Activated T-helper 17 cell treated with anti-CD3 and anti-CD28 coated beads, Interleukin-2, amount 50 U/mL, for 72 hours (primary cell): ENCODE measurements around the gene PHIP. TPM values are rescaled to one million over a fixed set of nuclear protein-coding genes. Genes with fewer than 3 reads are reported as not detected.

Source experiments
- ATAC-seq: fragments of 150-1000 bp; cut with Tn5 transposase; replicated peaks from 2 replicates; pipeline ENCODE4 v1.10.0; 2021; ENCODE audit warnings: mild to moderate bottlenecking, moderate library complexity
- H3K27ac Mint-ChIP-seq: one replicate; pipeline ENCODE4 v1.8.0; 2022; ENCODE audit warnings: mixed read lengths
- H3K27me3 Mint-ChIP-seq: one replicate; pipeline ENCODE4 v1.8.0; 2022; ENCODE audit warnings: mixed read lengths
- H3K36me3 Mint-ChIP-seq: one replicate; pipeline ENCODE4 v1.8.0; 2022; ENCODE audit warnings: low read depth, mild to moderate bottlenecking, mixed read lengths
- H3K4me1 Mint-ChIP-seq: one replicate; pipeline ENCODE4 v1.8.0; 2022; ENCODE audit warnings: mixed read lengths
- H3K4me3 Mint-ChIP-seq: one replicate; pipeline ENCODE4 v1.8.0; 2022; ENCODE audit warnings: mild to moderate bottlenecking, mixed read lengths
- H3K9me3 Mint-ChIP-seq: one replicate; pipeline ENCODE4 v1.8.0; 2022; ENCODE audit warnings: mixed read lengths
- total RNA-seq, 2 donors: library from RNA; stranded (reverse); gene quantifications; one replicate each; pipeline ENCODE4 v1.2.3, GENCODE V29; 2022

PHIP gene
- total RNA-seq, 2 donors from 2014 or later: 28.7 to 31.3 TPM

- no peak for ATAC-seq
- Mint-ChIP-seq H3K4me1 (peaks cover 8% of the 10 kb centered on the region), H3K9me3 (no peaks in the 10 kb centered on the region), H3K4me3 (no peak overlapping the region), H3K36me3 (peaks cover 69% of the 10 kb centered on the region), H3K27me3 (no peaks in the 10 kb centered on the region), H3K27ac (no peak overlapping the region)
Observed at GRCh38 chr6:79048611-79049010, 29.4 kb downstream of the PHIP start.

GRCh38 chr6:79047072-79047471 is 31.0 kb downstream of the PHIP start:
- no peak for ATAC-seq
- H3K36me3 Mint-ChIP-seq: peaks cover 66% of the 10 kb centered on the region

GRCh38 chr6:79045966-79046365 is 32.1 kb downstream of the PHIP start:
- H3K27ac Mint-ChIP-seq: peak overlapping the region; percentile 9
- H3K4me1 Mint-ChIP-seq: peaks cover 16% of the 10 kb centered on the region
- no peaks in the 10 kb centered on the region for H3K9me3 Mint-ChIP-seq
- H3K36me3 Mint-ChIP-seq: peaks cover 66% of the 10 kb centered on the region
- no peaks in the 10 kb centered on the region for H3K27me3 Mint-ChIP-seq
- ATAC-seq: no peak
- no peak overlapping the region for H3K4me3 Mint-ChIP-seq

More at GRCh38 chr6:79047072-79047471, 31.0 kb downstream of the PHIP start:
- no peaks in the 10 kb centered on the region for H3K27me3 Mint-ChIP-seq
- H3K27ac Mint-ChIP-seq: no peak overlapping the region
- H3K4me3 Mint-ChIP-seq: no peak overlapping the region
- peaks cover 16% of the 10 kb centered on the region for H3K4me1 Mint-ChIP-seq
- no peaks in the 10 kb centered on the region for H3K9me3 Mint-ChIP-seq

GRCh38 chr6:79042799-79043126 is 35.3 kb downstream of the PHIP start:
- H3K4me3 Mint-ChIP-seq: peak overlapping the region; percentile 48
- peak; percentile 20 for ATAC-seq
- peaks cover 76% of the 10 kb centered on the region for H3K36me3 Mint-ChIP-seq
- H3K9me3 Mint-ChIP-seq: no peaks in the 10 kb centered on the region
- H3K27me3 Mint-ChIP-seq: no peaks in the 10 kb centered on the region
- H3K4me1 Mint-ChIP-seq: peaks cover 16% of the 10 kb centered on the region
- H3K27ac Mint-ChIP-seq: no peak overlapping the region

GRCh38 chr6:79042088-79042798 is 35.8 kb downstream of the PHIP start:
- peak; percentile 72 for ATAC-seq
- H3K4me3 Mint-ChIP-seq: peak overlapping the region; percentile 48
- no peaks in the 10 kb centered on the region for H3K27me3 Mint-ChIP-seq
- no peak overlapping the region for H3K27ac Mint-ChIP-seq
- H3K9me3 Mint-ChIP-seq: no peaks in the 10 kb centered on the region
- H3K36me3 Mint-ChIP-seq: peaks cover 77% of the 10 kb centered on the region
- peaks cover 16% of the 10 kb centered on the region for H3K4me1 Mint-ChIP-seq

GRCh38 chr6:79040083-79040482 is 38.0 kb downstream of the PHIP start:
- no peaks in the 10 kb centered on the region for H3K9me3 Mint-ChIP-seq
- H3K4me3 Mint-ChIP-seq: no peak overlapping the region
- H3K27ac Mint-ChIP-seq: no peak overlapping the region
- peak; percentile 93 for ATAC-seq
- H3K36me3 Mint-ChIP-seq: peaks cover 86% of the 10 kb centered on the region
- H3K4me1 Mint-ChIP-seq: peaks cover 21% of the 10 kb centered on the region
- no peaks in the 10 kb centered on the region for H3K27me3 Mint-ChIP-seq

- no peak for ATAC-seq
- no peak overlapping the region for H3K4me3 Mint-ChIP-seq
- no peaks in the 10 kb centered on the region for H3K9me3 Mint-ChIP-seq
- no peaks in the 10 kb centered on the region for H3K27me3 Mint-ChIP-seq
- H3K36me3 Mint-ChIP-seq: peaks cover 86% of the 10 kb centered on the region
- H3K4me1 Mint-ChIP-seq: peaks cover 20% of the 10 kb centered on the region
- H3K27ac Mint-ChIP-seq: no peak overlapping the region
Observed at GRCh38 chr6:79038061-79038460, 40.0 kb downstream of the PHIP start.

GRCh38 chr6:79034865-79035264 is 43.2 kb downstream of the PHIP start:
- Mint-ChIP-seq H3K4me1 (peaks cover 29% of the 10 kb centered on the region), H3K36me3 (peaks cover 84% of the 10 kb centered on the region)

GRCh38 chr6:79033279-79033678 is 44.8 kb downstream of the PHIP start:
- peaks cover 86% of the 10 kb centered on the region for H3K36me3 Mint-ChIP-seq
- H3K4me3 Mint-ChIP-seq: no peak overlapping the region
- no peaks in the 10 kb centered on the region for H3K9me3 Mint-ChIP-seq
- no peak overlapping the region for H3K27ac Mint-ChIP-seq
- H3K4me1 Mint-ChIP-seq: peaks cover 35% of the 10 kb centered on the region
- no peaks in the 10 kb centered on the region for H3K27me3 Mint-ChIP-seq
- no peak for ATAC-seq

More at GRCh38 chr6:79034865-79035264, 43.2 kb downstream of the PHIP start:
- Mint-ChIP-seq H3K27me3 (no peaks in the 10 kb centered on the region), H3K27ac (peak overlapping the region; percentile 37), H3K4me3 (peak overlapping the region; percentile 2), H3K9me3 (no peaks in the 10 kb centered on the region)
- ATAC-seq: peak; percentile 96

GRCh38 chr6:79031821-79032590 is 46.0 kb downstream of the PHIP start:
- no peak for ATAC-seq
- Mint-ChIP-seq H3K4me1 (peaks cover 40% of the 10 kb centered on the region), H3K27ac (peak overlapping the region; percentile 39), H3K4me3 (no peak overlapping the region), H3K36me3 (peaks cover 83% of the 10 kb centered on the region), H3K27me3 (no peaks in the 10 kb centered on the region), H3K9me3 (no peaks in the 10 kb centered on the region)

- Mint-ChIP-seq H3K4me1 (peaks cover 31% of the 10 kb centered on the region), H3K27ac (no peak overlapping the region), H3K9me3 (no peaks in the 10 kb centered on the region), H3K27me3 (no peaks in the 10 kb centered on the region), H3K4me3 (no peak overlapping the region), H3K36me3 (peaks cover 84% of the 10 kb centered on the region)
- no peak for ATAC-seq
Observed at GRCh38 chr6:79030511-79030910, 47.5 kb downstream of the PHIP start.

GRCh38 chr6:79030023-79030422 is 48.0 kb downstream of the PHIP start:
- Mint-ChIP-seq H3K4me1 (peaks cover 28% of the 10 kb centered on the region), H3K9me3 (no peaks in the 10 kb centered on the region)

GRCh38 chr6:79028641-79029314 is 49.3 kb downstream of the PHIP start:
- H3K27ac Mint-ChIP-seq: no peak overlapping the region
- peaks cover 24% of the 10 kb centered on the region for H3K4me1 Mint-ChIP-seq
- H3K27me3 Mint-ChIP-seq: no peaks in the 10 kb centered on the region
- peaks cover 90% of the 10 kb centered on the region for H3K36me3 Mint-ChIP-seq
- no peak for ATAC-seq
- H3K9me3 Mint-ChIP-seq: no peaks in the 10 kb centered on the region
- no peak overlapping the region for H3K4me3 Mint-ChIP-seq

More at GRCh38 chr6:79030023-79030422, 48.0 kb downstream of the PHIP start:
- Mint-ChIP-seq H3K27me3 (no peaks in the 10 kb centered on the region), H3K4me3 (no peak overlapping the region), H3K27ac (no peak overlapping the region), H3K36me3 (peaks cover 86% of the 10 kb centered on the region)
- ATAC-seq: no peak

GRCh38 chr6:79011940-79012339 is 66.1 kb downstream of the PHIP start:
- H3K4me3 Mint-ChIP-seq: no peak overlapping the region
- no peak overlapping the region for H3K27ac Mint-ChIP-seq
- peaks cover 92% of the 10 kb centered on the region for H3K36me3 Mint-ChIP-seq
- H3K27me3 Mint-ChIP-seq: no peaks in the 10 kb centered on the region
- H3K4me1 Mint-ChIP-seq: no peaks in the 10 kb centered on the region
- ATAC-seq: no peak
- H3K9me3 Mint-ChIP-seq: no peaks in the 10 kb centered on the region
